HEK293 (cell line): Measurements from ENCODE around the gene AGMAT.

Experiments
- ATF2 ChIP-seq: fragments of 450-650 bp; formaldehyde crosslinking; IDR thresholded peaks from 2 replicates; pipeline ENCODE4 v1.5.1; 2016; ENCODE audit warnings: missing biosample characterization, missing genetic modification characterization, low read depth
- GLI2 ChIP-seq: fragments of 450-650 bp; formaldehyde crosslinking; IDR thresholded peaks from 2 replicates; pipeline ENCODE4; 2017; ENCODE audit warnings: missing biosample characterization, missing genetic modification characterization, low read depth, borderline replicate concordance
- HOXA7 ChIP-seq: sonication (generic); formaldehyde crosslinking; IDR thresholded peaks from 2 replicates; pipeline ENCODE4 v1.8.1; 2022; ENCODE audit warnings: missing genetic modification reagents, borderline replicate concordance
- REST ChIP-seq: fragments of 450-650 bp; formaldehyde crosslinking; IDR thresholded peaks from 2 replicates; pipeline ENCODE4 v1.5.1; 2016; ENCODE audit warnings: missing biosample characterization, missing genetic modification characterization
- ZEB2 ChIP-seq: fragments of 450-650 bp; formaldehyde crosslinking; IDR thresholded peaks from 2 replicates; pipeline ENCODE4 v1.5.1; 2016; ENCODE audit warnings: missing biosample characterization, missing genetic modification characterization
- ZFHX2 ChIP-seq: fragments of 450-650 bp; formaldehyde crosslinking; conservative IDR thresholded peaks from 2 replicates; pipeline ENCODE4 v1.5.1; 2016; ENCODE audit warnings: missing biosample characterization, missing genetic modification characterization
- ZNF324 ChIP-seq: fragments of 450-650 bp; formaldehyde crosslinking; IDR thresholded peaks from 2 replicates; pipeline ENCODE4 v1.5.1; 2016; ENCODE audit warnings: missing biosample characterization, missing genetic modification characterization
- ZNF335 ChIP-seq: fragments of 450-650 bp; formaldehyde crosslinking; conservative IDR thresholded peaks from 2 replicates; pipeline ENCODE4 v1.5.1; 2016; ENCODE audit warnings: missing biosample characterization, missing genetic modification characterization
- ZNF391 ChIP-seq: fragments of 450-650 bp; formaldehyde crosslinking; IDR thresholded peaks from 2 replicates; pipeline ENCODE4 v1.5.1; 2016; ENCODE audit warnings: low read depth, missing biosample characterization, missing genetic modification characterization, borderline replicate concordance
- ZNF704 ChIP-seq: fragments of 450-650 bp; formaldehyde crosslinking; IDR thresholded peaks from 2 replicates; pipeline ENCODE4 v1.5.1; 2016; ENCODE audit warnings: missing biosample characterization, missing genetic modification characterization
- ZNF785 ChIP-seq: fragments of 450-650 bp; formaldehyde crosslinking; IDR thresholded peaks from 2 replicates; pipeline ENCODE4 v1.5.1; 2016; ENCODE audit warnings: missing biosample characterization, missing genetic modification characterization
- TF ChIP-seq, protein P1 (sequence below): fragments of 450-650 bp; formaldehyde crosslinking; IDR thresholded peaks from 2 replicates; pipeline ENCODE4 v1.5.1; 2016; ENCODE audit warnings: missing biosample characterization, missing genetic modification characterization

- TF ChIP-seq GLI2 (tag by site-specific recombination) (no peak), ZEB2 (no peak), ATF2 (tag by site-specific recombination) (no peak), ZNF704 (tag by site-specific recombination) (no peak), ZFHX2 (tag by site-specific recombination) (no peak), REST (tag by site-specific recombination) (no peak), ZNF785 (tag by site-specific recombination) (no peak), ZNF324 (no peak), ZNF335 (tag by site-specific recombination) (no peak), ZNF391 (tag by site-specific recombination) (no peak), HOXA7 (CRISPR knock-in tag) (no peak)
- TF ChIP-seq, protein P1, sequence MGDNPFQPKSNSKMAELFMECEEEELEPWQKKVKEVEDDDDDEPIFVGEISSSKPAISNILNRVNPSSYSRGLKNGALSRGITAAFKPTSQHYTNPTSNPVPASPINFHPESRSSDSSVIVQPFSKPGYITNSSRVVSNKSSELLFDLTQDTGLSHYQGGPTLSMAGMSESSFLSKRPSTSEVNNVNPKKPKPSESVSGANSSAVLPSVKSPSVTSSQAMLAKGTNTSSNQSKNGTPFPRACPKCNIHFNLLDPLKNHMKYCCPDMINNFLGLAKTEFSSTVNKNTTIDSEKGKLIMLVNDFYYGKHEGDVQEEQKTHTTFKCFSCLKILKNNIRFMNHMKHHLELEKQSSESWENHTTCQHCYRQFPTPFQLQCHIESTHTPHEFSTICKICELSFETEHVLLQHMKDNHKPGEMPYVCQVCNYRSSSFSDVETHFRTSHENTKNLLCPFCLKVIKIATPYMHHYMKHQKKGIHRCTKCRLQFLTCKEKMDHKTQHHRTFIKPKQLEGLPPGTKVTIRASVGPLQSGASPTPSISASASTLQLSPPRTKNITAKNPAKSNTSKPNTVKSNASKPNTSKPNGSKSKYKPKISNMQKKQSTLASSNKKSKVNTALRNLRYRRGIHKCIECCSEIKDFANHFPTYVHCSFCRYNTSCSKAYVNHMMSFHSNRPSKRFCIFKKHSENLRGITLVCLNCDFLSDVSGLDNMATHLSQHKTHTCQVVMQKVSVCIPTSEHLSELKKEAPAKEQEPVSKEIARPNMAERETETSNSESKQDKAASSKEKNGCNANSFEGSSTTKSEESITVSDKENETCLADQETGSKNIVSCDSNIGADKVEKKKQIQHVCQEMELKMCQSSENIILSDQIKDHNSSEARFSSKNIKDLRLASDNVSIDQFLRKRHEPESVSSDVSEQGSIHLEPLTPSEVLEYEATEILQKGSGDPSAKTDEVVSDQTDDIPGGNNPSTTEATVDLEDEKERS (tag by site-specific recombination): no peak
Observed at GRCh38 chr1:15621975-15622374, 37.1 kb upstream of the AGMAT start.
